Caki2 (cell line): Measurements from ENCODE around the gene SGTA. TPM values are rescaled to one million over a fixed set of nuclear protein-coding genes. Genes with fewer than 3 reads are reported as not detected.
"Not testable (repeated sequence)": the region's sequence is repeated elsewhere in the genome, so short reads cannot be mapped to it uniquely, and the experiment has no call there.

ENCODE experiments used
- DNase-seq: peaks from one replicate; pipeline ENCODE4 v3.0.0-alpha.2; 2015; ENCODE audit warnings: low read depth
- in situ Hi-C: cut with HindIII; loops from 2 replicates; pipeline ENCODE4 v1.10.0; 2016; ENCODE audit warnings: low sequenced_read_pairs, low pct_unique_long_range_greater_than_20kb, mixed read lengths
- total RNA-seq: library from RNA; depleted of rRNA; stranded (reverse); fragments of >200 nt; shearing (Covaris generic); gene quantifications from 2 replicates; pipeline ENCODE4 v1.2.3, GENCODE V29; 2014; ENCODE audit warnings: low replicate concordance; rRNA removed

The SGTA gene
- 47.2 and 62.5 TPM in 2 replicates for total RNA-seq

- in situ Hi-C loops, result no loop called here
- peak; percentile 97 for DNase-seq
Measured at GRCh38 chr19:2782936-2783780, at the start of gene SGTA. Gene SGTA, minus strand, starts transcription at chr19:2783273. Its CDS starts 14,205 bp downstream, at chr19:2769068.

DNA sequence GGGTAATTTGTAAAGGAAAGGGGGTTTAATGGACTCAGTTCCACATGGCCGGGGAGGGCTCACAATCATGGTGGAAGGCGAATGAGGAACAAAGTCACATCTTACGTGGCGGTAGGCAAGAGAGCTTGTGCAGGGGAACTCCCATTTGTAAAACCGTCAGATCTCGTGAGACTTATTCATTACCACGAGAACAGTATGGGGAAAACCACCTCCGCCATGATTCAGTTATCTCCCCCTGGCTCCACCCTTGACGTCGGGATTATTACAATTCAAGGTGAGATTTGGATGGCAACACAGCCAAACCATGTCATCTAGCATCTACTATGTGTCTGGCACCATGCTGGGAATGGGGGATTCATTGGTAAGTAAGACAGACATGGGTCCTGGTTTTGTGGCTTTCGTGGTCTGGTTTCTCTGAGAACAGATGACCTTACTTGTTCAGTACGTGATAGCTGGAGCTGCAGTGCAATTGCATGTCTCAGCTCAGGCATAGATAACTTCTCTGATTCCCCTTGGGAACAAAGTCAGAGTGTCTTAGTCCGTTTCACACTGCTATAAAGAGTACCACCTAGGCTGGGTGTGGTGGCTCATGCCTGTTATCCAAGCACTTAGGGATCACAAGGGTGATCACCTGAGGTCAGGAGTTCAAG, 44.9 kb upstream of the SGTA start:
- in situ Hi-C loops, result no loop called here
- DNase-seq, result no peak

GRCh38 chr19:2827022-2827421, 43.9 kb upstream of the SGTA start:
- in situ Hi-C loops, result no loop called here
- DNase-seq, result no peak

DNA sequence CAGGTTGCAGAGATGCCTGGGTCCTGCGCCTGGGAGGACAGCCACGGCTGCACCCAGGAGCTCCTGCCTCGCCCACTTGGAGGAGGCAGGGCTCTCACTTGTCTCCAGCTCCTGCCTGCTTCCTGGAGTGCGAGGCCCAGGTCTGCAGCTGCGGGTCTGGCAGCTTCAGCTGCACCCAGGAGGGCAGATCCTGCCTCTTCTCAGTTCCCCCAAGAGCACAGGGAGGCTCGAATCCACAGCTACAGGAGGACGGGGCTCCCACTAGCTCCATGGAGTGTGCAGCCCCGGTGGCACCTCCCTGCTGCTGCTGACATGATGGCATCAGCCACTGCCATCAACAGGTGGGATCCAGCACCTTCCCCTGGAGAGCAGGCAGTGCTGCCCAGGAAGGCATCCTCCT, 41.1 kb upstream of the SGTA start:
- in situ Hi-C loops, result no loop called here
- DNase-seq, result no peak

DNA sequence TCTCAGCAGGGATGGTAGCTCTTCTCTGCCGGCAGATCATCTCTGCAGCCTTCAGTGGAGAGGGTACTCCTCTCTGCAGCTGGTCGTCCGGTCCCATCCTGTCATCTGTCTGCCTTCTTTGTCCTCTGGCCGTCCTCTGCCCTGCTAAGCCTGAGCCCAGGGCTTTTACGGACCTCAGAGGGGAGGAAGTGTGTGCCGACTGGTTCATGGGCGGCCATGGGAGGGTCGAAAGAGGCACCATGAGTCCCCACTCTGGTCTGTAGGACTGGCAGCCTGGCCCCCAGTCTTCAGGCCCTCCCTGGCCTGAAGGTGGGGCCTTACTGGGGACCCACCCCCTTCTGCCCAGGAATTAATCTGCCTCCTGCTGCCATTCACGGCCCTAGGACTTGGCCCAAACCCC, 40.6 kb upstream of the SGTA start:
- no peak for DNase-seq
- in situ Hi-C loops, result no loop called here

DNA sequence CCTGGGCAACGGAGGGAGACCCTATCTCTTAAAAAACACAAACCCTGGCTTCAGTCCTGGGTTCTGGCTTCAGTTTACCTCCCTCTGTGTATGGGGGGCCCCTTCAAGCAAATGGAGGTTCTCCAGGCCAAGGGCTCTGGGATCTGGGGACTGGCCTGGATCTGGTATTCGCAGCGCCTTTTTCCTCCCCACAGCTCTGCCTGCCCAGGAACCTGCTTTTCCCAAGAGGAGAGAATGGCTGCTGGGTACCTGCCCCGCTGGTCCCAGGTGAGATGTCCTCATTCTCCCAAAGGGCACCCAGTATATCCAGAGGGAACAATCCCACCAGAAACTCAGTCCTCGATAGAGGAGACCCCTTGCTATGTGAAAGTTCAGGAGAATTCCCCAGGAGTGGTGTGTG, 39.8 kb upstream of the SGTA start:
- no peak for DNase-seq
- in situ Hi-C loops, result no loop called here

- DNase-seq, result no peak
Measured at GRCh38 chr19:2820112-2820702, 37.1 kb upstream of the SGTA start.

DNA sequence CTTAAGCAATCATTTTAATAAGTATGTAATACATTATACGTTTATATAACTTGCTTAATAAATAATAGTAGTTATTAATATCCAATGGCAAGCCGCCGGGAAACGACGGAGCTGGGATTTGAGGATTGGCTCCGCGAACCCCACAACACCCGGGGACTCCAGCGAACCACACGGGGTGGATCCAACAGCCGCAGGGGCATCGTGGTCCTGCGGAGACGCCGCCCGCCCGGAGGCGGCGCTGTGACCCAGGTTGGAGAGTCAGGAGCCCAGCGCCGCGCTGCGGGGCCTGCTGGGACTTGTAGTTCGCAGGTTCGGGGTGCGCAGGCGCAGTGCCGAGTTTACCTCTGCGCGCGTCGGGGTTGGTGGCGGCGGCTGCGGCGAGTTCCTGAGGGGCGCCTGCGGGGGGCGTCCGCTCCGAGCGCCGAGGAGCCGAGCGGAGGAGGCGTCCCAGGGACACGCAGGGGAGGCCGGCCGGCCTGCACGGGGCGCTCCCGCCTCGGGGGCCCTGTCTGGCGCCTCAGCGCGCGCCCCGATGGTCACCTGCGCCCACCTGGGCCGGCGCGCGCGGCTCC, 36.6 kb upstream of the SGTA start, which contains the start of gene ZNF554:
Gene ZNF554 (plus strand): TSS at position 329 of the 572 bp plus-strand sequence. CDS start 204 bp downstream, at position 533.
- DNase-seq, result peak; percentile 74
- in situ Hi-C loops, result no loop called here

More at GRCh38 chr19:2820112-2820702, 37.1 kb upstream of the SGTA start:
- in situ Hi-C loops, result no loop called here

DNA sequence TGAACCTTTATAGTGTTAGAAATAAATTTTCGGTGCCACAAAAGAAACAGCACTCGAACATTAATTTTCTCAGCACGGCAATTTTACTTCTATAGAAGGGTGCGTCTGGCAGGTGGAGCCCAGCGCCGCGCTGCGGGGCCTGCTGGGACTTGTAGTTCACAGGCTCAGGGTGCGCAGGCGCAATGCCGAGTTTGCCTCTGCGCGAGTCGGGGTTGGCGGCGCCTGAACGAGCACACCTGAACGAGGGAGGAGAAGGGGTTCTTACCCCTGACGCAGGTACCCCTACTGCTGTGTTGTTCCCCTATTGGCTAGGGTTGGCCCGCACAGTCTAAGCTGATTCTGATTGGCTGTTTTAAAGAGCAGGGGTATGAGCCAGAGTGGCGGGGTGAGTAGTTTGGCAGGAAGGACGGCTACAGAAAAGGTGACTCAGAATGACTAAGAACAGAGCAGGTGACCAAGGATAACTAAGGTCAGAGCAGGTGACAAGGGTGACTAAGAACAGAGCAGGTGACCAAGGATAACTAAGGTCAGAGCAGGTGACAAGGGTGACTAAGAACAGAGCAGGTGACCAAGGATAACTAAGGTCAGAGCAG, 34.3 kb upstream of the SGTA start:
- not testable (repeated sequence) for DNase-seq

GRCh38 chr19:2816641-2817040, 33.6 kb upstream of the SGTA start:
- in situ Hi-C loops, result no loop called here
- no peak for DNase-seq

More for the DNA sequence above, 34.3 kb upstream of the SGTA start:
- in situ Hi-C loops, result not testable (repeated sequence)

- DNase-seq, result no peak
Measured at GRCh38 chr19:2815923-2816322, 32.9 kb upstream of the SGTA start.

DNA sequence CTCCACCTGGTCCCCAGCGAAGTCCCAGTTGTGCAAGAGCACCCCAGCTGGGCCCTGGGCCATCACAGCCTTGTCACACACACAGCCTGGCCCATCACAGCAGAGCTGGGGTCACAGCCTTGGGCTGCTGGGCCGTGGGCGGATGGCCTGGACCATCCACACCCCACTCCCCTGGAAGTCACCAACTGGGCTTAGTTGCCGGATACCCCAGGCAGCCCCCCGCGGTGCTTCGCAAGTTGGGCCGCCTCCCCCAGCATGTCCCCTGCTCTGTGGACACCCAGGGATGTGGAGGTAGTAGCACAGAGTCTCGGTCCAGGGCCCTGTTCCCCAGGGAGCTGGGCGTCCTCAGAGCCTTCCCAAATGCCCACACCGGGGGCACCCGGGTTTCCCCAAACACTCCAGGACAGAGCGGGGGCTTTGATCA, 32.1 kb upstream of the SGTA start:
- in situ Hi-C loops, result no loop called here
- DNase-seq, result no peak

More at GRCh38 chr19:2815923-2816322, 32.9 kb upstream of the SGTA start:
- in situ Hi-C loops, result no loop called here

- in situ Hi-C loops, result no loop called here
- no peak for DNase-seq
Measured at GRCh38 chr19:2814426-2814825, 31.4 kb upstream of the SGTA start.

DNA sequence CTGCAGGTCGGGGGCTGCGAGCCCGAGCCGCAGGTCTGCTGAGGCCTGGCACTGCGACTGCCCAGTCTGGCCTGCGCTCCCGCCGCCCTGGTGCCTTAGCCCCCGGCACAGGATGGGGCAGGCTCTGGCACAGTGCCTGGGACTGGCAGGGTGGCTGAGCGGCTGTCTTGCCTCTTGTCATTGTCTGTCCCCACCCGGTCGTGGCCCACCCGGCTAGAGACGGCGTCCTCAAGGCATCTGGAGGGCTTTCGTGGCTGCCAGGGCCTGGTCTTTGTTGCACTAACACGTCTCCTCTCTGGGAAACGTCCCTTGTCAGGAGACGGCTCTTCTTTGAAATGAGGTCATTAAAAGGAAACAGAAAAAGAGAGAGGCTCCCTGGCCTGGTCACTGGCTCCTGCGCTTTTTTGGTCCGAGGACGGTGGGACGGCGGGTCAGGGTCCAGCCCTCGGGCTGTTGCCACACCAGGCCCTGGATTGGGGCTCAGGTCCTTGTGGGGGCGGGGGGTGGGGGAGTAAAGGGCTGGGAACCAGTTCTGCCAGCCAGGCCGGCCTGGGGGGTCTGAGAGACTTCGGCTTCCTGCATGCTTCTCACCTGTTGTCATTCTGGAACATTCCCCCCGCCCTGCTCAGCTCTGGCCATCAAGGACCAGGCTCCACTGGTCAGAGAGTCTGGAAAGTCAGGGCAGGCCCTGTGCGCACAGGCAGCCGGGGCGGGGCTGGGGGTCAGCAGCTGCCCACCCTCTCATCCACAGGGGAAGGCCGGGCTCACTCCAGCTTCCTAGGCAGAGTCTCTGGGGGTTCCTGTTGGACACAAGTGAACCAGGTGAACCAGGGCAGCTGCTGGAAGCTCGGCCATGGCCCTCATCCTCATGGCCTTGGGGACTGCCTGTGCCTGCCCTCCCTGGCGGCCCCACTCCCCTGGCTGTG, 30.4 kb upstream of the SGTA start:
- DNase-seq, result no peak
- in situ Hi-C loops, result no loop called here

- DNase-seq, result no peak
- in situ Hi-C loops, result no loop called here
Measured at GRCh38 chr19:2812414-2813234, 29.6 kb upstream of the SGTA start.

GRCh38 chr19:2811735-2812413, 28.8 kb upstream of the SGTA start:
- DNase-seq, result no peak
- in situ Hi-C loops, result no loop called here
